Measurements from ENCODE around the gene SHFL.

- no peak for TF ChIP-seq CTCF (conservative IDR thresholded peaks at IDR 0.05; ENCODE audit: low read length)
- TF ChIP-seq EZH2phosphoT487 (IDR thresholded peaks at IDR 0.05; ENCODE audit: borderline replicate concordance, low read depth, low read length) = no peak
Observed at GRCh38 chr19:10138879-10139795, 53.0 kb downstream of the SHFL start.
